GM12865 (cell line): ENCODE measurements around the gene KCNAB1.

Source experiments
- DNase-seq: peaks from one replicate; pipeline ENCODE4 v3.0.0; 2010; ENCODE audit warnings: low read depth
- H3K4me3 ChIP-seq: 2 replicates; pipeline ENCODE4 v1.5.1; 2011; ENCODE audit warnings: mild to moderate bottlenecking, low read depth, low read length, control low read depth
- CTCF ChIP-seq: IDR thresholded peaks from 2 replicates; pipeline ENCODE4 v1.5.1; 2011; ENCODE audit warnings: low read length, control low read depth, low read depth, inconsistent platforms; ENCODE audit not compliant: insufficient read depth; ENCODE audit errors: missing control alignments

The KCNAB1 gene

GRCh38 chr3:156492801-156493261 is 372.5 kb downstream of the KCNAB1 start:
- no peak overlapping the region for H3K4me3 ChIP-seq
- DNase-seq = no peak
- TF ChIP-seq CTCF = no peak

GRCh38 chr3:156493887-156494286 is 373.5 kb downstream of the KCNAB1 start:
- TF ChIP-seq CTCF = no peak
- no peak overlapping the region for H3K4me3 ChIP-seq
- peak; percentile 34 for DNase-seq

- H3K4me3 ChIP-seq = no peak overlapping the region
- TF ChIP-seq CTCF = no peak
- no peak for DNase-seq
Measured at GRCh38 chr3:156495816-156496215, 375.4 kb downstream of the KCNAB1 start.

GRCh38 chr3:156497326-156497725 is 376.9 kb downstream of the KCNAB1 start:
- no peak for DNase-seq
- no peak for TF ChIP-seq CTCF
- H3K4me3 ChIP-seq = no peak overlapping the region

- no peak overlapping the region for H3K4me3 ChIP-seq
- DNase-seq = no peak
- no peak for TF ChIP-seq CTCF
Measured at GRCh38 chr3:156498307-156498706, 377.9 kb downstream of the KCNAB1 start.

GRCh38 chr3:156507285-156507684 is 386.9 kb downstream of the KCNAB1 start:
- H3K4me3 ChIP-seq = no peak overlapping the region
- no peak for TF ChIP-seq CTCF
- no peak for DNase-seq
